ENCODE data around the gene SEMA4A.
"Not testable (repeated sequence)": the region's sequence is repeated elsewhere in the genome, so short reads cannot be mapped to it uniquely, and the experiment has no call there.

SEMA4A gene

GRCh38 chr1:156118177-156118868 lies 35.1 kb upstream of the SEMA4A start:
- no peak for DNase-seq (ENCODE audit: low read depth in 1 of 2, low spot score in 1 of 2)

GRCh38 chr1:156119503-156120209 lies 33.7 kb upstream of the SEMA4A start:
- DNase-seq (ENCODE audit: low read depth in 1 of 2, low spot score in 1 of 2), result no peak

DNA sequence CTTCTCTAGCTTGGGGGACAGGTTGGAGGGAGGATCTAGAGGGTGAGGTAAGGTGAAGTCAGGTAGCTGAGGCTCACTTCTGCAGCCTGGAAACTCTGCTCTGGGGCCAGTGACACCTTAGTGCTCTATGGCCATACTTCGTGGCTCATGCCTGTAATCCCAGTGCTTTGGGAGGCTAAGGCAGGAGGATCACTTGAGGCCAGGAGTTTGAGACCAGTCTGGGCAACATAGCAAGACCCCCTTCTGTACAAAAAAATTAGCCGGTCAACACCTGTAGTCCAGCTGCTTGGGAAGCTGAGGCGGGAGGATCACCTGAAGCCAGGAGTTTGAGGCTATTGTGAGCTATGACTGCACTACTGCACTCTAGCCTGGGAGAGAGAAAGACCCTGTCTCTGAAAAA lies 33.1 kb upstream of the SEMA4A start:
- DNase-seq (ENCODE audit: low read depth in 1 of 2, low spot score in 1 of 2), result no peak

GRCh38 chr1:156121005-156121404 lies 32.4 kb upstream of the SEMA4A start:
- not testable (repeated sequence) for DNase-seq (ENCODE audit: low read depth in 1 of 2, low spot score in 1 of 2)

DNA sequence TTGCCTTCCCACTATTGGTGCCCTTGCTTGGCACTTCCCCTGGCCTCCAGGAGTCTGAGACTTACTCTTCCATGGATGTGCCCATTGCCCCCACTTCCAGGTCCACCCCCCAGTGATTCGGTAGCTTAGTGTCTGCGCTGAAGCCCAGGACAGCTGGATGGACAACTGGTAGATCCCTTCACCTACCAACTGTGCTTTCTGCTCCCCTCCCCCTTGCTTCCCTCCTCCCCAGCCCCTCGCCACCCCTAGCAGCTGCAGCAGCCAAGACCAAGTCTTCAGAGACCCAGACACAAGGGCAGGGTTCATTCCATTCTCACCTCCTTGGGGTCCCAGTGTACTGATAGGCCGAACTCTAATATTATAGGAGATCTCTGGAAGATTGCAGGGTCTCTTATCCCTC lies 31.9 kb upstream of the SEMA4A start:
- DNase-seq (ENCODE audit: low read depth in 1 of 2, low spot score in 1 of 2), result no peak

DNA sequence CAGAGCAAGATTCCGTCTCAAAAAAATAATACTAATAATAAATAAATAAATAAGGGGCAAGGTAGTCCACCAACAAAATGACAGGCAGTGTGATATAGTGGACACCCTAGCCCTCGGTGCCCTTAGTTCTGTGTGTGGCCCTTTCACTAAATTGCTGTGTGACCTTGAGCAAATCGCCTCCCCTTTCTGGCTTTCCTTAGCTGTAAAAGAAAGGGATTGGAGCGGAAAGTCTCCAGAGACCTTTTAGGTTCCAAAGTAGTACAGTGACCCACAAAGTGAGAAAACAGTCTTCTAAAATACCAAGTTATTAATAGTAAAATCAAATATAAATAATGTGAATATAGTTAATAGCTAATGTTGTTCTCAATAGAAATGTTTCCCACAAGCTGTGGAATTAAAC lies 31.3 kb upstream of the SEMA4A start:
- no peak for DNase-seq (ENCODE audit: low read depth in 1 of 2, low spot score in 1 of 2)

GRCh38 chr1:156122519-156123355 lies 30.6 kb upstream of the SEMA4A start:
- DNase-seq (ENCODE audit: low read depth in 1 of 2, low spot score in 1 of 2), result no peak

GRCh38 chr1:156123356-156124196 lies 29.8 kb upstream of the SEMA4A start:
- DNase-seq (ENCODE audit: low read depth in 1 of 2, low spot score in 1 of 2), result peak in 1 of 2 donors; percentile 49

GRCh38 chr1:156124557-156125483 lies 28.6 kb upstream of the SEMA4A start:
- DNase-seq (ENCODE audit: low read depth in 1 of 2, low spot score in 1 of 2), result no peak

- DNase-seq (ENCODE audit: low read depth in 1 of 2, low spot score in 1 of 2), result not testable (repeated sequence)
Observed at GRCh38 chr1:156125544-156125943, 27.8 kb upstream of the SEMA4A start.

DNA sequence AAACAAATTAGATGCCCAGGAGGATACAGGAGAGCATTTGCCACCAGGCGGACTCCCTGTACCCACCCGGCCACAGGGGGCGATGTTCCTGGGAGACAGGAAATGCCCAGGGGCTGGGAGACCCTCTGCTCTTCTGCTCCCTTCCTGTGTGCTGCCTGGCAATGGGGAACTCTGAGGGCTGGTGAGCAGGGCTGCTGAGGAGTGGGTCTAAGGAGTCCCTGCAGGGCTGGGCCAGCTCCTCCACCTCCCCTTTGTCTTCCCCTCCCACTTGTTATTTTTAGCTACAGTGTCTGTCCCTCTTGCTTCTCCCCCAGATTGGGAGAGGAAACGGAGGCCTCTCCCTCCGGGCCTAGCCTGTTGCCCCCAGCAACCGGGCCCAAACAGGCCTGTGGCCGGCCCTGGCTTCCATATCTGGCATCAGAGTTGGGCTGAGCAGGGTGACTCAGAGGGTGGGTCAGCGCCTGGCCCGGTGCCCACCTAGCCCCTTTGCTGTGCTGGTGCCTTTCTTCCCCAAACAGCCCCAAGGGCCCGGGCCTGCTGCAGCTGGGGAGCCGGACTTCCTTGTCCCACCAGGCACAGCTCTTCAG lies 27.2 kb upstream of the SEMA4A start:
- DNase-seq (ENCODE audit: low read depth in 1 of 2, low spot score in 1 of 2), result peak in 1 of 2 donors; percentile 50

GRCh38 chr1:156126630-156127534 lies 26.5 kb upstream of the SEMA4A start:
- peak; percentile 57 to 75 for DNase-seq (ENCODE audit: low read depth in 1 of 2, low spot score in 1 of 2)

- DNase-seq (ENCODE audit: low read depth in 1 of 2, low spot score in 1 of 2), result no peak
Observed at GRCh38 chr1:156128308-156128653, 25.1 kb upstream of the SEMA4A start.

- no peak for DNase-seq (ENCODE audit: low read depth in 1 of 2, low spot score in 1 of 2)
Observed at GRCh38 chr1:156128654-156129597, 24.5 kb upstream of the SEMA4A start.

GRCh38 chr1:156129687-156130577 lies 23.5 kb upstream of the SEMA4A start:
- peak; percentile 62 to 64 for DNase-seq (ENCODE audit: low read depth in 1 of 2, low spot score in 1 of 2)

DNA sequence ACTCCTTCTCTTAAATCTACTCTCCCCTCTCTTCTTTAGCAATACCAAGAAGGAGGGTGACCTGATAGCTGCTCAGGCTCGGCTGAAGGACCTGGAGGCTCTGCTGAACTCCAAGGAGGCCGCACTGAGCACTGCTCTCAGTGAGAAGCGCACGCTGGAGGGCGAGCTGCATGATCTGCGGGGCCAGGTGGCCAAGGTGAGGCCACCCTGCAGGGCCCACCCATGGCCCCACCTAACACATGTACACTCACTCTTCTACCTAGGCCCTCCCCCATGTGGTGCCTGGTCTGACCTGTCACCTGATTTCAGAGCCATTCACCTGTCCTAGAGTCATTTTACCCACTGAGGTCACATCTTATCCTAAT lies 22.8 kb upstream of the SEMA4A start:
- DNase-seq (ENCODE audit: low read depth in 1 of 2, low spot score in 1 of 2), result no peak
